HG03095 (cell line): ENCODE results near the gene RNF225.
"Not testable (repeated sequence)": the region's sequence is repeated elsewhere in the genome, so short reads cannot be mapped to it uniquely, and the experiment has no call there.

Experiments
- ATAC-seq: cut with Tn5 transposase; IDR thresholded peaks from one replicate; pipeline ENCODE4 v1.9.1; 2021; ENCODE audit warnings: moderate library complexity; ENCODE audit not compliant: unreplicated experiment

Gene RNF225

GRCh38 chr19:58386576-58387337 lies 8.7 kb upstream of the RNF225 start, which contains the start of gene RPS5:
Gene RPS5 (plus strand): TSS chr19:58387269. CDS start chr19:58388138, 869 bp downstream.
- peak; percentile 75 for ATAC-seq

GRCh38 chr19:58387338-58388174 lies 7.9 kb upstream of the RNF225 start:
- no peak for ATAC-seq

GRCh38 chr19:58388175-58388526 lies 7.3 kb upstream of the RNF225 start:
- ATAC-seq, result no peak

- ATAC-seq, result no peak
Measured at GRCh38 chr19:58392945-58393724, 2.3 kb upstream of the RNF225 start.

GRCh38 chr19:58393725-58394033 lies 1.8 kb upstream of the RNF225 start:
- no peak for ATAC-seq

GRCh38 chr19:58394821-58395219 lies 636 bp upstream of the RNF225 start:
- ATAC-seq, result no peak

GRCh38 chr19:58395979-58396627 lies 647 bp downstream of the RNF225 start:
- no peak for ATAC-seq

GRCh38 chr19:58396691-58397532 lies 1.5 kb downstream of the RNF225 start:
- no peak for ATAC-seq

GRCh38 chr19:58397533-58398037 lies 2.1 kb downstream of the RNF225 start:
- no peak for ATAC-seq

GRCh38 chr19:58398087-58398486 lies 2.6 kb downstream of the RNF225 start:
- ATAC-seq, result no peak

- ATAC-seq, result no peak
Measured at GRCh38 chr19:58398545-58398944, 3.1 kb downstream of the RNF225 start.

- no peak for ATAC-seq
Measured at GRCh38 chr19:58399903-58400302, 4.4 kb downstream of the RNF225 start.

GRCh38 chr19:58400316-58400915 lies 5.0 kb downstream of the RNF225 start:
- no peak for ATAC-seq

- ATAC-seq, result peak; percentile 96
Measured at GRCh38 chr19:58400916-58401839, 5.7 kb downstream of the RNF225 start.

GRCh38 chr19:58401840-58402421 lies 6.5 kb downstream of the RNF225 start:
- no peak for ATAC-seq

GRCh38 chr19:58403920-58404478 lies 8.5 kb downstream of the RNF225 start:
- ATAC-seq, result not testable (repeated sequence)

GRCh38 chr19:58406818-58407657 lies 11.6 kb downstream of the RNF225 start:
- no peak for ATAC-seq
